ENCODE measurements around the gene RECK.
"Not testable (repeated sequence)": the region's sequence is repeated elsewhere in the genome, so short reads cannot be mapped to it uniquely, and the experiment has no call there.

RECK gene

GRCh38 chr9:36064448-36065037 lies 27.8 kb downstream of the RECK start:
- no peak for DNase-seq
- no peak for TF ChIP-seq GATA1 (IDR thresholded peaks at IDR 0.05; ENCODE audit: low read depth, low read length)
- no peak for TF ChIP-seq POLR2A (IDR thresholded peaks at IDR 0.05; ENCODE audit: low read length)

- no peak for TF ChIP-seq GATA1 (IDR thresholded peaks at IDR 0.05; ENCODE audit: low read depth, low read length)
- no peak for TF ChIP-seq POLR2A (IDR thresholded peaks at IDR 0.05; ENCODE audit: low read length)
- no peak for DNase-seq
Measured at GRCh38 chr9:36074055-36074454, 37.3 kb downstream of the RECK start.

GRCh38 chr9:36074870-36075532 lies 38.3 kb downstream of the RECK start:
- peak; percentile 9 to 27 for DNase-seq
- TF ChIP-seq POLR2A (IDR thresholded peaks at IDR 0.05; ENCODE audit: low read length) (no peak), GATA1 (IDR thresholded peaks at IDR 0.05; ENCODE audit: low read depth, low read length) (no peak)

GRCh38 chr9:36078051-36078450 lies 41.3 kb downstream of the RECK start:
- DNase-seq, result no peak
- no peak for TF ChIP-seq POLR2A (IDR thresholded peaks at IDR 0.05; ENCODE audit: low read length)
- no peak for TF ChIP-seq GATA1 (IDR thresholded peaks at IDR 0.05; ENCODE audit: low read depth, low read length)

- DNase-seq, result no peak
- TF ChIP-seq POLR2A (IDR thresholded peaks at IDR 0.05; ENCODE audit: low read length), result no peak
- no peak for TF ChIP-seq GATA1 (IDR thresholded peaks at IDR 0.05; ENCODE audit: low read depth, low read length)
Measured at GRCh38 chr9:36080519-36080918, 43.8 kb downstream of the RECK start.

GRCh38 chr9:36082931-36083330 lies 46.2 kb downstream of the RECK start:
- no peak for TF ChIP-seq POLR2A (IDR thresholded peaks at IDR 0.05; ENCODE audit: low read length)
- TF ChIP-seq GATA1 (IDR thresholded peaks at IDR 0.05; ENCODE audit: low read depth, low read length), result no peak
- no peak for DNase-seq

GRCh38 chr9:36086442-36086841 lies 49.7 kb downstream of the RECK start:
- DNase-seq, result no peak
- no peak for TF ChIP-seq POLR2A (IDR thresholded peaks at IDR 0.05; ENCODE audit: low read length)
- no peak for TF ChIP-seq GATA1 (IDR thresholded peaks at IDR 0.05; ENCODE audit: low read depth, low read length)

- DNase-seq, result not testable (repeated sequence)
Measured at GRCh38 chr9:36087054-36087453, 50.3 kb downstream of the RECK start.

GRCh38 chr9:36088020-36088419 lies 51.3 kb downstream of the RECK start:
- no peak for DNase-seq
- TF ChIP-seq POLR2A (IDR thresholded peaks at IDR 0.05; ENCODE audit: low read length), result no peak
- TF ChIP-seq GATA1 (IDR thresholded peaks at IDR 0.05; ENCODE audit: low read depth, low read length), result no peak

GRCh38 chr9:36091026-36091953 lies 54.6 kb downstream of the RECK start:
- DNase-seq, result no peak
- TF ChIP-seq POLR2A (IDR thresholded peaks at IDR 0.05; ENCODE audit: low read length) (no peak), GATA1 (IDR thresholded peaks at IDR 0.05; ENCODE audit: low read depth, low read length) (no peak)

GRCh38 chr9:36092014-36092413 lies 55.3 kb downstream of the RECK start:
- TF ChIP-seq GATA1 (IDR thresholded peaks at IDR 0.05; ENCODE audit: low read depth, low read length) (no peak), POLR2A (IDR thresholded peaks at IDR 0.05; ENCODE audit: low read length) (no peak)

GRCh38 chr9:36092509-36093215 lies 55.9 kb downstream of the RECK start:
- no peak for TF ChIP-seq GATA1 (IDR thresholded peaks at IDR 0.05; ENCODE audit: low read depth, low read length)
- TF ChIP-seq POLR2A (IDR thresholded peaks at IDR 0.05; ENCODE audit: low read length), result no peak
- no peak for DNase-seq

More at GRCh38 chr9:36092014-36092413, 55.3 kb downstream of the RECK start:
- no peak for DNase-seq

GRCh38 chr9:36093384-36093783 lies 56.7 kb downstream of the RECK start:
- DNase-seq, result no peak
- TF ChIP-seq POLR2A (IDR thresholded peaks at IDR 0.05; ENCODE audit: low read length), result no peak
- no peak for TF ChIP-seq GATA1 (IDR thresholded peaks at IDR 0.05; ENCODE audit: low read depth, low read length)

- DNase-seq, result no peak
- TF ChIP-seq GATA1 (IDR thresholded peaks at IDR 0.05; ENCODE audit: low read depth, low read length) (no peak), POLR2A (IDR thresholded peaks at IDR 0.05; ENCODE audit: low read length) (no peak)
Measured at GRCh38 chr9:36099718-36100117, 63.0 kb downstream of the RECK start.
